Brain microvascular endothelial cell (primary cell): ENCODE measurements around the gene CPLANE1.
"Not testable (repeated sequence)": the region's sequence is repeated elsewhere in the genome, so short reads cannot be mapped to it uniquely, and the experiment has no call there.

Experiments used
- DNase-seq: peaks from one replicate; pipeline ENCODE4 v3.0.0-alpha.2; 2020
- H3K27ac ChIP-seq: fragments of 250-450 bp; sonication (Bioruptor Pico); 2 replicates; pipeline ENCODE4 v1.5.1; 2020; ENCODE audit warnings: mild to moderate bottlenecking, moderate library complexity
- H3K27me3 ChIP-seq: fragments of 250-450 bp; sonication (Bioruptor Pico); replicated peaks from 2 replicates; pipeline ENCODE4 v1.5.1; 2020; ENCODE audit warnings: mild to moderate bottlenecking
- H3K36me3 ChIP-seq: fragments of 250-450 bp; sonication (Bioruptor Pico); replicated peaks from 2 replicates; pipeline ENCODE4 v1.5.1; 2020; ENCODE audit warnings: mild to moderate bottlenecking
- H3K4me3 ChIP-seq: 2 replicates; pipeline ENCODE4 v1.5.1; 2011; ENCODE audit warnings: low read depth, mild to moderate bottlenecking, control low read depth, low read length, moderate library complexity
- CTCF ChIP-seq: IDR thresholded peaks from 2 replicates; pipeline ENCODE4 v1.5.1; 2011; ENCODE audit warnings: low read depth, mild to moderate bottlenecking, moderate library complexity, low read length, control low read depth, inconsistent platforms; ENCODE audit errors: missing control alignments
- in situ Hi-C: cut with HindIII; loops from 2 replicates; pipeline ENCODE4 v1.10.0; 2017; ENCODE audit warnings: low sequenced_read_pairs, low pct_ligation_motif_present

The CPLANE1 gene

GRCh38 chr5:37111426-37112382, 137.5 kb downstream of the CPLANE1 start:
- H3K27ac ChIP-seq, result no peak overlapping the region
- in situ Hi-C loops, result no loop called here
- H3K4me3 ChIP-seq, result no peak overlapping the region
- TF ChIP-seq CTCF, result no peak
- peaks cover 9% of the 10 kb centered on the region for H3K36me3 ChIP-seq
- H3K27me3 ChIP-seq, result no peaks in the 10 kb centered on the region
- no peak for DNase-seq

- H3K36me3 ChIP-seq, result peaks cover 9% of the 10 kb centered on the region
- in situ Hi-C loops, result no loop called here
Observed at GRCh38 chr5:37110135-37110534, 139.0 kb downstream of the CPLANE1 start.

GRCh38 chr5:37109338-37109737, 139.8 kb downstream of the CPLANE1 start:
- in situ Hi-C loops, result no loop called here
- no peak overlapping the region for H3K4me3 ChIP-seq
- H3K27me3 ChIP-seq, result no peaks in the 10 kb centered on the region
- no peak for TF ChIP-seq CTCF
- no peak for DNase-seq
- H3K27ac ChIP-seq, result no peak overlapping the region
- H3K36me3 ChIP-seq, result peaks cover 8% of the 10 kb centered on the region

More at GRCh38 chr5:37110135-37110534, 139.0 kb downstream of the CPLANE1 start:
- no peak overlapping the region for H3K27ac ChIP-seq
- TF ChIP-seq CTCF, result no peak
- no peak for DNase-seq
- no peak overlapping the region for H3K4me3 ChIP-seq
- no peaks in the 10 kb centered on the region for H3K27me3 ChIP-seq

- in situ Hi-C loops, result no loop called here
- no peak overlapping the region for H3K27ac ChIP-seq
- no peak for TF ChIP-seq CTCF
Observed at GRCh38 chr5:37103302-37103701, 145.9 kb downstream of the CPLANE1 start.

GRCh38 chr5:37099267-37099666, 149.9 kb downstream of the CPLANE1 start:
- in situ Hi-C loops, H3K4me3 ChIP-seq: not testable (repeated sequence)

More at GRCh38 chr5:37103302-37103701, 145.9 kb downstream of the CPLANE1 start:
- peaks cover 5% of the 10 kb centered on the region for H3K36me3 ChIP-seq
- no peak overlapping the region for H3K4me3 ChIP-seq
- DNase-seq, result no peak
- no peaks in the 10 kb centered on the region for H3K27me3 ChIP-seq

GRCh38 chr5:37093795-37094194, 155.4 kb downstream of the CPLANE1 start:
- DNase-seq, H3K4me3 ChIP-seq, H3K36me3 ChIP-seq, H3K27me3 ChIP-seq, in situ Hi-C loops, H3K27ac ChIP-seq: not testable (repeated sequence)

More at GRCh38 chr5:37099267-37099666, 149.9 kb downstream of the CPLANE1 start:
- H3K27me3 ChIP-seq, H3K36me3 ChIP-seq, H3K27ac ChIP-seq, DNase-seq: not testable (repeated sequence)

GRCh38 chr5:37090781-37091180, 158.4 kb downstream of the CPLANE1 start:
- in situ Hi-C loops, result no loop called here
- no peaks in the 10 kb centered on the region for H3K36me3 ChIP-seq
- no peaks in the 10 kb centered on the region for H3K27me3 ChIP-seq
- H3K27ac ChIP-seq, result no peak overlapping the region
- TF ChIP-seq CTCF, result no peak
- no peak for DNase-seq
- no peak overlapping the region for H3K4me3 ChIP-seq
